ENCODE results near the gene ABCG4.

Gene ABCG4

GRCh38 chr11:119103793-119104192 lies 45.1 kb upstream of the ABCG4 start:
- TF ChIP-seq CTCF (conservative IDR thresholded peaks at IDR 0.05; ENCODE audit: low read depth, low read length): peak; percentile 14
- peak; percentile 32 for DNase-seq (ENCODE audit: low read depth)
- H3K4me3 ChIP-seq (ENCODE audit: low read depth, low read length): no peak overlapping the region

GRCh38 chr11:119106564-119107537 lies 42.0 kb upstream of the ABCG4 start, which contains the start of gene C2CD2L:
TSS of gene C2CD2L (plus strand) at chr11:119107344. CDS start at chr11:119107742, 398 bp downstream.
- DNase-seq (ENCODE audit: low read depth): peak; percentile 94
- H3K4me3 ChIP-seq (ENCODE audit: low read depth, low read length): peak within 1 kb of the TSS; percentile 86
- TF ChIP-seq CTCF (conservative IDR thresholded peaks at IDR 0.05; ENCODE audit: low read depth, low read length): no peak

GRCh38 chr11:119107538-119108145 lies 41.2 kb upstream of the ABCG4 start:
- no peak for TF ChIP-seq CTCF (conservative IDR thresholded peaks at IDR 0.05; ENCODE audit: low read depth, low read length)
- DNase-seq (ENCODE audit: low read depth): no peak
- peak overlapping the region; percentile 86 for H3K4me3 ChIP-seq (ENCODE audit: low read depth, low read length)

GRCh38 chr11:119108146-119108856 lies 40.6 kb upstream of the ABCG4 start:
- DNase-seq (ENCODE audit: low read depth): peak; percentile 30
- TF ChIP-seq CTCF (conservative IDR thresholded peaks at IDR 0.05; ENCODE audit: low read depth, low read length): no peak
- peak overlapping the region; percentile 86 for H3K4me3 ChIP-seq (ENCODE audit: low read depth, low read length)

GRCh38 chr11:119108857-119109221 lies 40.0 kb upstream of the ABCG4 start:
- H3K4me3 ChIP-seq (ENCODE audit: low read depth, low read length): peak overlapping the region; percentile 86
- no peak for DNase-seq (ENCODE audit: low read depth)
- no peak for TF ChIP-seq CTCF (conservative IDR thresholded peaks at IDR 0.05; ENCODE audit: low read depth, low read length)

- no peak overlapping the region for H3K4me3 ChIP-seq (ENCODE audit: low read depth, low read length)
- no peak for TF ChIP-seq CTCF (conservative IDR thresholded peaks at IDR 0.05; ENCODE audit: low read depth, low read length)
- DNase-seq (ENCODE audit: low read depth): no peak
These were observed 39.0 kb upstream of the ABCG4 start for GRCh38 chr11:119109843-119110242.

All from choroid plexus epithelial cell (primary cell).